Aorta (tissue), 5 donors: ENCODE results near the gene ZNF253. TPM values are rescaled to one million over a fixed set of nuclear protein-coding genes. Genes with fewer than 3 reads are reported as not detected.
"Not testable (repeated sequence)": the region's sequence is repeated elsewhere in the genome, so short reads cannot be mapped to it uniquely, and the experiment has no call there.

Experiments
- ATAC-seq: fragments of 200-7000 bp; cut with Tn5 transposase; one replicate; pipeline ENCODE4 v1.9.1; 2022; ENCODE audit warnings: moderate library complexity; ENCODE audit not compliant: low FRiP score
- DNase-seq, 2 donors: peaks; one replicate each; pipeline ENCODE4 v3.0.0-alpha.2; 2020
- H3K27ac ChIP-seq, 2 donors: one replicate each; pipeline ENCODE4 v1.5.1; 2013; ENCODE audit warnings: low read length in 2 of 2, mild to moderate bottlenecking in 2 of 2, moderate library complexity in 2 of 2, control low read depth in 1 of 2, inconsistent platforms in 1 of 2, low read depth in 1 of 2
- H3K27me3 ChIP-seq, 2 donors: one replicate each; pipeline ENCODE4 v1.6.1; 2013; ENCODE audit warnings: control low read depth in 1 of 2, low read length in 1 of 2, mild to moderate bottlenecking in 1 of 2, moderate library complexity in 1 of 2; ENCODE audit not compliant: insufficient read depth in 2 of 2, control insufficient read depth in 1 of 2
- H3K36me3 ChIP-seq, 2 donors: one replicate each; pipeline ENCODE4 v1.6.1; 2013; ENCODE audit warnings: control low read depth in 1 of 2, low read length in 1 of 2, mild to moderate bottlenecking in 1 of 2; ENCODE audit not compliant: insufficient read depth in 2 of 2, control insufficient read depth in 1 of 2
- H3K4me1 ChIP-seq, 2 donors: one replicate each; pipeline ENCODE4 v1.6.1; 2013; ENCODE audit warnings: low read length in 2 of 2, control low read depth in 1 of 2, mild to moderate bottlenecking in 1 of 2, moderate library complexity in 1 of 2; ENCODE audit not compliant: insufficient read depth in 2 of 2, control insufficient read depth in 1 of 2
- H3K4me3 ChIP-seq, 2 donors: one replicate each; pipeline ENCODE4 v1.5.1; 2013; ENCODE audit warnings: low read length in 2 of 2, control low read depth in 1 of 2, mild to moderate bottlenecking in 1 of 2
- H3K9me3 ChIP-seq: one replicate; pipeline ENCODE4 v1.6.1; 2013; ENCODE audit warnings: mild to moderate bottlenecking, low read length; ENCODE audit not compliant: control insufficient read depth
- WGBS, 2 donors: extraction: QIAGEN DNeasy Blood & Tissue Kit; methylation state at CpG; one replicate each; pipeline ENCODE4 v1.1.7; 2013; 5-methylcytosine and 5-hydroxymethylcytosine counted together
- intact Hi-C, 2 donors: fragments of 100-400 bp; cut with DNase I; formaldehyde crosslinking; loops; one replicate each; pipeline versions ENCODE4 v1.14.2 to v1.15.0; 2022
- polyA plus RNA-seq, 2 donors: library from polyadenylated mRNA; stranded (reverse); fragments of 200-250 nt; gene quantifications; one replicate each; pipeline ENCODE4 v1.2.3, GENCODE V29; 2013
- total RNA-seq, 2 donors: library from RNA; stranded (reverse); fragmentation: NEBNext Ultra II Directional; extraction: Animal tissue kit (Norgen Biotek cat#: 25700); gene quantifications; one replicate each; pipeline ENCODE4 v1.2.1, GENCODE V29; 2021
- donor health status: healthy with polysubstance abuse.
- donor health status: Bipolar disorder and iron deficiency.
- donor health status: DM: no; HTN: no; CAD: no.
- donor health status: DM: no; HTN: no; CAD: no.
- donor health status: DM: yes; HTN: yes; CAD: no.

Gene ZNF253
- total and polyA plus RNA-seq, 4 donors, result 2.8 to 12.6 (median 4.7) TPM

DNA sequence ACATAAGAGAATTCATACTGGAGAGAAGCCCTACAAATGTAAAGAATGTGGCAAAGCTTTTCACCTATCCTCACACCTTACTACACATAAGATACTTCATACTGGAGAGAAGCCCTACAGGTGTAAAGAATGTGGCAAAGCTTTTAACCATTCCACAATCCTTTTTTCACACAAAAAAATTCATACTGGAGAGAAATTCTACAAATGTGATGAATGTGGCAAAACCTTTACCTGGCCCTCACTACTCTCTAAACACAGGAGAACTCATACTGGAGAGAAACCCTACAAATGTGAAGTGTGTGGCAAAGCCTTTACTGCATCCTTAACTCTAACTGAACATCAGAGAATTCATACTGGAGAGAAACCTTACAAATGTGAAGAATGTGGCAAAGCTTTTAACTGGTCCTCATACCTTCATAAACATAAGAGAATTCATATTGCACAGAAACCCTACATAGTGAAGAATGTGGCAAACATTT, 30.1 kb upstream of the ZNF253 start:
- H3K27me3 ChIP-seq, result no peaks in the 10 kb centered on the region
- no peak overlapping the region for H3K4me3 ChIP-seq
- no peaks in the 10 kb centered on the region for H3K4me1 ChIP-seq
- intact Hi-C loops, result no loop called here
- no peak overlapping the region for H3K27ac ChIP-seq
- no peaks in the 10 kb centered on the region for H3K36me3 ChIP-seq
- DNase-seq (no peak), ATAC-seq (no peak)
- H3K9me3 ChIP-seq, result peaks cover 4% of the 10 kb centered on the region

DNA sequence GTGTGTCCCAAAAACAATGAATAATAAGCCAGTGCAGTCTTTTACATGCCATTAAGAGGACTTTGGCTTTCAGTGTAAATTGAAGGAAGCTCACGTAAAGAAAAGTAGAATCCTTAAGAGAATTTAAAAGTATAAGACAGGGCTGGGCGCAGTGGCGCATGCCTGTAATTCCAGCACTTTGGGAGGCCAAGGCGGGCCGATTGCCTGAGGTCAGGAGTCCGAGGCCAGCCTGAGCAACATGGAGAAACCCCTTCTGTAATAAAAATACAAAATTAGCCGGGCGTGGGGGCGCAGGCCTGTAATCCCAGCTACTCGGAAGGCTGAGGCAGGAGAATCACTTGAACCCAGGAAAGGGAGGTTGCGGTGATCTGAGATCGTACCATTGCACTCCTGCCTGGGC, 17.9 kb upstream of the ZNF253 start:
- H3K4me3 ChIP-seq, result no peak overlapping the region
- DNase-seq (no peak), ATAC-seq (no peak)
- 94 to 95% methylated on average over 12 of the region's 12 CpGs for WGBS, 2 donors
- no peaks in the 10 kb centered on the region for H3K36me3 ChIP-seq
- H3K4me1 ChIP-seq, result no peaks in the 10 kb centered on the region
- H3K9me3 ChIP-seq, result peaks cover 3% of the 10 kb centered on the region
- intact Hi-C loops, result no loop called here
- H3K27ac ChIP-seq, result no peak overlapping the region
- no peaks in the 10 kb centered on the region for H3K27me3 ChIP-seq

DNA sequence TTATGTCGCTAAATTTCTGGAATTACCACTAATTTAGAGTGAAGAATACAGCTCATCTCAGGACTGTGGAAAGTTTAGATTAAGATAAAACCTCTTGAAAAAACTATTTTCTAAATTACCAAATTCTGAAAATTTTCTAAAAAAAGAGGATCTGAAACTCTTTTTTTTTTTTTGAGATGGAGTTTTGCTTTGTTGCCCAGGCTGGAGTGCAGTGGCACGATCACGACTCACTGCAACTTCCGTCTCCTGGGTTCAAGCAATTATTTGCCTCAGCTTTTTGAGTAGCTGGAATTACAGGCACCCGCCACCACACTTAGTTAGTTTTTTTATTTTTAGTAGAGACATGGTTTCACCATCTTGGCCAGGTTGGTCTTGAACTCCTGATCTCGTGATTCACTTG, 16.6 kb upstream of the ZNF253 start:
- H3K36me3 ChIP-seq, result no peaks in the 10 kb centered on the region
- intact Hi-C loops, result no loop called here
- 89 to 92% methylated on average over 6 of the region's 6 CpGs for WGBS, 2 donors
- no peaks in the 10 kb centered on the region for H3K4me1 ChIP-seq
- H3K27ac ChIP-seq, result no peak overlapping the region
- DNase-seq (no peak), ATAC-seq (no peak)
- H3K27me3 ChIP-seq, result no peaks in the 10 kb centered on the region
- no peak overlapping the region for H3K4me3 ChIP-seq
- peaks cover 3% of the 10 kb centered on the region for H3K9me3 ChIP-seq

DNA sequence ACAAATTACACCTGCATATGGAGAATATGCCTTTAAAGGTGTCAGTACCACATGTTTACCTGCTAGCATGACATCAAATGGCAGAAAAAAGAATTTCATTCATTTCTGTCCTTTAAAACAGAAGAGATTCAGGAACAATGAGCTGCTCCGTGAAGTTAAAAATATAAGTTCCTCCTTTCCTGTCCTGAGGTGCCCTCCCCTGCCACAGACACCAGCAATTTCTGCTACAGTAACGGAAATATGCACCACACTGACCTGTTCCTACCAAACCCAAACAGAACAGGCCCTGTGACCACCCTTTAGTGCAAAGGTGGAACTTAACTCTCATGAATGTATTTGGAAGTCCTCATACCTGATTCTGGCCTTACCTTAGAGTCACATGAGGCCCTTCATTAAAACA, 13.9 kb upstream of the ZNF253 start:
- H3K9me3 ChIP-seq, DNase-seq, H3K4me1 ChIP-seq, H3K4me3 ChIP-seq, ATAC-seq, H3K27ac ChIP-seq, intact Hi-C loops, H3K27me3 ChIP-seq, H3K36me3 ChIP-seq: not testable (repeated sequence)
- WGBS, 2 donors, result 80 to 85% methylated on average over 2 of the region's 2 CpGs

DNA sequence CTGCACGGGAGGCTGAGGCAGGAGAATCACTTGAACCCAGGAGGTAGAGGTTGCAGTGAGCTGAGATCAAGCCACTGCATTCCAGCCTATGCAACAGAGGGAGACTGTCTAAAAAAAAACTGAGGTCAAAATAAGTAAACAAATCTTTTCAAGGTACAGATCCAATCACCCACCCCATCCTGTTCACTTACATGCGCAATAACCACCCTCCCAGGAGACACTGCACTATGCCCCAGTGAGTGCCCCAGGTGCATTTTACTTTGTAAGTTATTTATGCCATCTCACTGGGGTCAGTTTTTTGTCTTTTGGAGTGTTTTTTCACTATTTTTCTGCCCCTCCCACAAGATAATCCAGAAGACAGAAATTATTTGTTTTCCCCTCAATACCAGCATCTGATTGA, 6.9 kb upstream of the ZNF253 start:
- no peak for DNase-seq

DNA sequence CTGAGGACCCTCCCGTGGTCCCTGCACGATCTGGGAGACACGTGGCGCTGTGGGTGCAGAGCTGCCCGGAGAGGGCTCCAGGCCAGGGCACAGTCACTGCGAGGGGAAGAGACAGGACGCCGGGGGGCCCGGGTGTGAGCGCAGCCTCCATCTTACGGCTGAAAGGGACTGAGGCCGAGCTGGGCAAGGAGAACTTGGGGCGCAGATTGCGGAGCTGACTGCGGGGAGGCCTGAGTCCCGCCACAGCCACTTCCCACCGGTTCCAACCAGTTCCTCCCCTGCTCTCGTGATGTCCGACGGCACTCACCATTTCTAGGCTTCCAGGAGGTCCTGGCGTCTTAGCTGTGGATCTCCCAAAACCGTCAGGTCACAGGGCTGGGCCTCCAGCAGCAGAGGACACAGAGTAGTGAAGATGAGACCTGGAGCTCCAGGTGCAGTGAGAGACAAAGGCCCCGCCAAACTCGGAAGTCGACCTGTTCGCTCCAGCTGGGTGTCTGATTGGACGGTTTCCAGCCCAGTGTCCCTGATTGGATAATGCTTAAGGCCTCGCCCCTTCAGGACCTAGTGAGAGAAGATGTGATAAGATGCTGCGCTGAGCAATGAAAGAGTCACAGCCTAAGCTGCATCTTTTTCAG, 4.8 kb upstream of the ZNF253 start:
- H3K4me1 ChIP-seq, result no peaks in the 10 kb centered on the region
- H3K4me3 ChIP-seq, result no peak overlapping the region
- no peaks in the 10 kb centered on the region for H3K36me3 ChIP-seq
- peaks cover 0 to 2% of the 10 kb centered on the region in 2 donors for H3K27me3 ChIP-seq
- 18 to 21% methylated on average over 29 of the region's 29 CpGs for WGBS, 2 donors
- intact Hi-C loops, result loop anchor here (5.0 to 10.0 kb wide), 2 partner anchors 39 to 86 kb away; partner anchors contain the start of gene ZNF506 (in 1 of the 2)
- no peaks in the 10 kb centered on the region for H3K9me3 ChIP-seq
- ATAC-seq (no peak), DNase-seq (peak in 1 of 2 donors; percentile 49)
- no peak overlapping the region for H3K27ac ChIP-seq

More for the DNA sequence above, 6.9 kb upstream of the ZNF253 start:
- H3K4me3 ChIP-seq, result no peak overlapping the region
- no peak overlapping the region for H3K27ac ChIP-seq
- no peaks in the 10 kb centered on the region for H3K9me3 ChIP-seq
- intact Hi-C loops, result no loop called here
- H3K4me1 ChIP-seq, result no peaks in the 10 kb centered on the region
- H3K27me3 ChIP-seq, result peaks cover 0 to 2% of the 10 kb centered on the region in 2 donors
- WGBS, 2 donors, result 96 to 97% methylated on average over 2 of the region's 2 CpGs
- no peaks in the 10 kb centered on the region for H3K36me3 ChIP-seq
- ATAC-seq, result no peak

DNA sequence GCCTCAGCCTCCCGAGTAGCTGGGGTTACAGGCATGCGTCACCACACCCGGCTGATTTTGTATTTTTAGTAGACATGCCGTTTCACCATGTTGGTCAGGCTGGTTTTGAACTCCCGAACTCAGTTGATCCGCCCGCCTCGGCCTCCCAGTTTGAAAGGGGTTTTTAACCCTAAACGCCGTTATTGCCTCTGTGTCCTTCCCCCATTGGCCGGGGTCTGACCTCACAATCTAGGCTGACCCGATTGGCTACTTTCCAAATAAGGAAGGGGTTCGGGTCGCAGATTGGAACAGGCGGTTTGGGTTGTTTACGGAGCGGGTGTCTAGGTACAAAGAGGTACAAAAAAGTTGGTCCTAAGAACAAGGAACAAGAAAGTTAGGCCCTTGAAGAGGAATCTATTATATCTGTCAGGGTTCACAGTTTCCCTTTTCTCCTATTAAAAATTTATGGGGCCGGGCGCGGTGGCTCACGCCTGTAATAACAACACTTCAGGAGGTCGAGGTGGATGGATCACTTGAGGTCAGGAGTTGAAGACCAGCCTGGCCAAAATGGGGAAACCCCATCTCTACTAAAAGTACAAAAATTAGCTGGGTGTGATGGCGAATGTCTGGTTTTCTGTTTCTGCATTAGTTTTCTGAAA, 1.0 kb downstream of the ZNF253 start:
- peaks cover 2% of the 10 kb centered on the region for H3K9me3 ChIP-seq
- WGBS, 2 donors, result 1 to 2% methylated on average over 23 of the region's 23 CpGs
- no peaks in the 10 kb centered on the region for H3K4me1 ChIP-seq
- H3K4me3 ChIP-seq, result peak overlapping the region; percentile 76 to 80
- H3K36me3 ChIP-seq, result no peaks in the 10 kb centered on the region
- DNase-seq (no peak), ATAC-seq (peak; percentile 19)
- intact Hi-C loops, result loop anchor here in 1 of 2 donors (5.0 to 10.0 kb wide), 3 partner anchors 36 to 92 kb away; partner anchors contain the start of genes ZNF506 and ZNF93
- H3K27ac ChIP-seq, result peak overlapping the region; percentile 3 to 50
- no peaks in the 10 kb centered on the region for H3K27me3 ChIP-seq

DNA sequence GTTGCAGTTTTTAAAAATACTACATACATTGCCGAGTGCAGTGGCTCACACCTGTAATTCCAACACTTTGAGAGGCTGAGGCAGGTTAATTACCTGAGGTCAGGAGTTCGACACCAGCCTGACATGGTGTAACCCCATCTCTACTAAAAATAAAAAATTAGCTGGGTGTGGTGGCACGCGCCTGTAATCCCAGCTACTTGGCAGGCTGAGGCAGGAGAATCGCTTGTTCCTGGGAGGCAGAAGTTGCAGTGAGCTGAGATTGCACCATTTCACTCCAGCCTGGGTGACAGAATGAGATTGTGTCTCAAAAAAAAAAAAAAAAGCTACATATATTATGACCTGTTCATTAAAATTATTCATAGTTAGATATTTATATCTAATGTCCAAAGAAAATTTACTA, 4.4 kb downstream of the ZNF253 start:
- ATAC-seq, result not testable (repeated sequence)

DNA sequence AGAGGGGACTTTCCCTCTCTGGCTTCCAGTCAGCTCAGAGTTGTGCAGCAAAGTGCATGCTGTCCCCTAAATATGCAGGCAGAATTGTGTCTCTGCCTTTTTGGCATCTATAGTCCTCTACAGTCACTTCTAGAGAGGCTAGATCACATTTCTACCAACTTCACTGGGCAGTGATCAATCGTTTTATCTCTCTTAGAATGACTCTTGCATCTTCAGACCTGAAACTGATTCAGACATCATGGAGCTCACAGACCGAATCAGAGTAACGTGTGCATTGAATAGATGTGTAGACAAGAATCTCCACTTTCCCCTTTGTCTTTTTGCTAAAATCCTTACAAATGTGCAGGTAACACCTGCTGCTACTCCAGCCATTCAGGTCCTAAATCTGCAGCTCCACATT, 6.2 kb downstream of the ZNF253 start:
- no peak for ATAC-seq
- 89 to 91% methylated on average over 3 of the region's 3 CpGs for WGBS, 2 donors
- intact Hi-C loops, result no loop called here

More for the DNA sequence above, 4.4 kb downstream of the ZNF253 start:
- H3K4me1 ChIP-seq, H3K27ac ChIP-seq, DNase-seq, H3K9me3 ChIP-seq, intact Hi-C loops, H3K27me3 ChIP-seq, H3K36me3 ChIP-seq, H3K4me3 ChIP-seq: not testable (repeated sequence)
- WGBS, 2 donors, result 95 to 98% methylated on average over 5 of the region's 5 CpGs

More for the DNA sequence above, 6.2 kb downstream of the ZNF253 start:
- Histone ChIP-seq H3K4me3 (no peak overlapping the region), H3K4me1 (no peaks in the 10 kb centered on the region), H3K36me3 (no peaks in the 10 kb centered on the region), H3K27ac (no peak overlapping the region), H3K9me3 (peaks cover 2% of the 10 kb centered on the region), H3K27me3 (no peaks in the 10 kb centered on the region)
- no peak for DNase-seq
